Activated CD4-positive, alpha-beta T cell treated with anti-CD3 and anti-CD28 coated beads, Interleukin-2, amount 50 U/mL, for 1 hour (primary cell): ENCODE measurements around the gene TRIM24.

ENCODE experiments used
- DNase-seq: peaks from one replicate; pipeline ENCODE4 v3.0.0-alpha.2; 2020

TRIM24 gene

DNA sequence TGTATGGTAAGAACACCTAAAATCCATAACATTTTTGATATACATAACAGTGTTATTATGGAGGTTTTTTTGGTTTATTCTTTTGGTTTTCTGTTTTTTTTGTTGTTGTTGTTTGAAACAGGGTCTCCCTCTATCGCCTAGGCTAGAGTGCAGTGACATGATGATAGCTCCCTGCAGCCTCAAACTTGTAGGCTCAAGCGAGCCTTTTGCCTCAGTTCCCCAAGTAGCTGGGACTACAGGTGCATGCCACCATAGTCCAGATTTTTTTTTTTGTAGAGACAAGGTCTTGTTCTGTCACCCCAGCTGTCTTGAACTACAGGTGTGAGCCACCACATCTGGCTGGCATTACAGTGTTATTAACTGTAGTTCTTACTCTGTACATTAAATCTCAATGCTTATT lies 83.7 kb downstream of the TRIM24 start:
- no peak for DNase-seq

GRCh38 chr7:138545123-138545522 lies 85.1 kb downstream of the TRIM24 start:
- no peak for DNase-seq

DNA sequence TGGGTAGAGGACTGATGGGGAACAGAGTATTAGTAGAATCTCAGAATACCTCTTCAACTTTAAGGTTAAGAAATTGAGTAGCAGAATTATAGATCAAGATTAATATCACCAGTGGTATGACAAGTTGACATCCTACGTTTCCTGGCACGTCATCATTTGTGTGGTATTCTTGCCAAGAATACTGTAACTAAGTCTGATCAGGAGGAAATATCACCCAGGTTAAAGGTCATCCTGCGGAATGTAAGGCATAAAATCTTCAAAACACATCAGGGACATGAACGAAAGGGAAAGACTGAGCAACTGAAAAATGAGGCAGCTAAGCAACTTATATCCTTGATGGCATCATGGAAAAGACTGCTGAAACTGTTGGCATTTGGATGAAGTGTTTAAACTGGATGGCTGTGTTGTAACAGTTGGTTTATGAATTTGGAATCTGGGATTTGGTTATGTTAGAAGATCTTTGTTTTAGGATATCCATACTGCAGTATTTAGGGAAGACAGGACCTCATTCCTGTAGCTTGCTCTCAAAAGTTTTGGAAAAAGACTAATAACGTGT lies 86.1 kb downstream of the TRIM24 start:
- DNase-seq: no peak

DNA sequence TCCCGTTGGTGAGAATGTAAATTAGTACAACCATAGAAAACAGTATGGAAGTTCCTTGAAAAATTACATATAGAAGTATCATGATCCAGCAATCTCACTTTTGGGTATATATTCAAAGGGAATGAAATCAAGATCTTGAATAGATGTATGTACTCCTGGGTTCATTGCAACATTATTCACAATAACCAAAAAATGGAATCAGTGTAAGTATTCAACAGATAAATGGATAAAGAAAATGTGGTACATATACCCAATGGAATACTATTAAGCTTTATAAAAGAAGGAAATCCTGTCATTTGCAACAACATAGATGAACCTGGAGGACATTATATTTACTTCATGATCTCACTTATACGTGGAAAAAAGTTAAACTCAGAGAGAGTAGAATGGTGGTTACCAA lies 86.8 kb downstream of the TRIM24 start:
- no peak for DNase-seq

GRCh38 chr7:138549082-138549481 lies 89.0 kb downstream of the TRIM24 start:
- DNase-seq: no peak

DNA sequence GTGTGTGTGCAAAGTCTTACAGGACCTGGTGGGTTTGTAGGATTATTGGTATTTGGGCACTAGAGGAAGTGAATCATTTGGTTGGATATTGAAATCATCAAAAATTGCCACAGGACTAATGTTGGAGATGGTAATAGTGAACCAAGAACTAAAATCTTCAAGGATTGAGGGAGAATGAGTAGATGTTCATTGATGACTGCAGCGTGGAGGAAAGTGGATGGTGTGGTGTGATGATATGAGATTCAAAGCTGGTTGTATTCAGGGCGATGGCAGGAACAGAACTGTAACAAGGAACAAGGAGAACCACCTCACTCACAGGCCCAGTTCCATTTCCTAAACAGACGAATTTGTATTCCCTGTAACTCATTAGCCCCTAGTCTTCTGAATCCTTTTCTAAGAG lies 90.3 kb downstream of the TRIM24 start:
- no peak for DNase-seq

DNA sequence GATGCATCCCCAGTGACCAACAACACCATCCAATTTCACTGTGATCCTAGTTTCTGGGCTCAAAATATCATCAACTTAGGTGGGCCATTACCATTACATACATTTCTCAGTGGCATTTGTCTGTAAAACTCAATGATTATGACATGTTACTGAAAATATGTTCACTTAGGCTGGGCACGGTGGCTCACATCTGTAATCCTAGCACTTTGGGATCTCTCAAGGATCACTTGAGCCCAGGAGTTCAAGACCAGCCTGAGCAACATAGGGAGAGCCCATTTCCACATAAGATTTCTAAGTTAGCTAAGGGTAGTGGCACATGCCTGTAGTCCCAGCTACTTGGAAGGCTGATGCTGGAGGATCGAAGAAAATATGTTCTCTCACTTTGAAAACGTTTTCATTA lies 91.0 kb downstream of the TRIM24 start:
- no peak for DNase-seq

GRCh38 chr7:138553805-138554204 lies 93.7 kb downstream of the TRIM24 start:
- DNase-seq: no peak

DNA sequence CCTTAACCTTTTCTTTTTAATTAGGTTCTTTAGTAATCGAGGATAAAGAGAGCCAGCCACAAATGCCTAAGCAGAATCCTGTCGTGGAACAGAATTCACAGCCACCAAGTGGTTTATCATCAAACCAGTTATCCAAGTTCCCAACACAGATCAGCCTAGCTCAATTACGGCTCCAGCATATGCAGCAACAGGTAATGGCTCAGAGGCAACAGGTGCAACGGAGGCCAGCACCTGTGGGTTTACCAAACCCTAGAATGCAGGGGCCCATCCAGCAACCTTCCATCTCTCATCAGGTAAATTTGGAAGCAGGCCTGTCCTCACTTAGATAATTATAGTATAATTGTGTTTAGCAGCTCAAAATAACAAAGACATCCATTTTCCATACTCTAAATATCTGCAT lies 94.6 kb downstream of the TRIM24 start:
- no peak for DNase-seq

DNA sequence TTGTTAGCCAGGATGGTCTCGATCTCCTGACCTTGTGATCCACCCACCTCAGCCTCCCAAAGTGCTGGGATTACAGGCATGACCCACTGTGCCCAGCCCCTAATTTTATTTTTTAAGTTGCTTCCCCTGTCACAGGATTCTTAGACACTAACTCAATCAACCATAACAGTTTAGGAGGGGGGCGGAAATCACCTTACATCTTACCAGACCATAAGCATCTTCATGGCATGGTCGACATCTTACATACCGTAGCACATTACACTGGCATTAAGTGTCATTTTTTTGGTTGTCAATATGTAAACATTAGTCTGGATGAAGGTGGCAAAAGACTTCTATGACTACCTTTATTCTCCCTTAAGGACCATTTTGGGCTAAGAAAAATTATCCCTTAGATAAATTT lies 95.6 kb downstream of the TRIM24 start:
- DNase-seq: no peak

DNA sequence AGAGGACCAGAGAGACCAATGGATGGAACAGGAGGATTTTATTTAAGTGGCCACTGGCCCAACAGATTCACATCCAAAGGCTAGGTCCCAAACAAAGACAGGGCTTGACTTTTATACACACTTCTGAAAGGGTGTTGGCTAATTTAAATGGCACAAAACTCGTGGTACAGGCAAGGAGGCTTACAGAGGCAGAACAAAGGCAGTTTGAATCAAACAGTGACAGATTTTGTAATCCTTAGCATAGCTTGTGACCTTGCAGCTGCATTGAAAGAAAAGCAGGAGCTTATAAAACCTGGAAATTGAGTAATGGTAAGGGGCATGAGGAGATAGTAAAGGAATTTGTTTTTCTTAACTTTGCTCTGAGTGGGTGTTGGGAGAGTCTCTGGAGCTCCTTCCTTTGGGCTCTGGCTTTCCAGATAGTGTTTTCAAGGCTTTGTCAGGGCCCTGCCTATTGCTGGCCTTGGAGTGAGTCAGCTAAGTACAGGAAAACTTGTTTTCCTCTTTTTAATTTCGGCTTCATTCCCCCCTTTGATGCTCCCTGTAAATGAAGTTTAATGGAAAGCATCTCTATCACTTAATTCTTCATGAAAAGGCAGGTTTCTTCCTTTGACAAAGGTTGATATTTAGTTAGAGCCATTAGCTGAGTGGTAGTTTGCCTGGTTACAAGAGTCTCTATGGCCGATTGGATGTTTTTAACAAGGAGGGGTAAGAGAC lies 96.9 kb downstream of the TRIM24 start:
- DNase-seq: no peak

GRCh38 chr7:138559448-138559847 lies 99.4 kb downstream of the TRIM24 start:
- DNase-seq: no peak

- no peak for DNase-seq
Measured at GRCh38 chr7:138563808-138564207, 103.7 kb downstream of the TRIM24 start.

GRCh38 chr7:138564365-138564764 lies 104.3 kb downstream of the TRIM24 start:
- no peak for DNase-seq

DNA sequence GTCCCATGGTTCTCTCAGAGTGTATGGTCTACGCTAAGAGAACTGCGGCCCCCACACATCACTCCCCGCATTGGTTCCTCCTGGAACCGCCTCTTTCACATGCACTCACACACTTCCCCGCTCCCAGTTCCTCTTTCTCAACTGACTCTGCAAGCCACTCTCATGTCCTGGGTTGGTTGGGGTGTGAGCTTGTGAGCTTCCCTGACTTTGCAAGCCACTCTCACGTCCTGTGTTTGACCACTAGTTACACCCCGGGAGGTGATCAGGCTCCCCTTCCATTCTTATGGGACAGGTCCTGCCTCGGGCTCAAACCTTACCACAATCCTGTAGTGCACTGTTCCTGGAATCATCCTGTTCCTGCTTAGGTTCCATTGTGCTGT lies 105.0 kb downstream of the TRIM24 start:
- DNase-seq: no peak

- DNase-seq: no peak
Measured at GRCh38 chr7:138565451-138566114, 105.5 kb downstream of the TRIM24 start.

- DNase-seq: no peak
Measured at GRCh38 chr7:138568655-138569054, 108.6 kb downstream of the TRIM24 start.

GRCh38 chr7:138569418-138569817 lies 109.4 kb downstream of the TRIM24 start:
- no peak for DNase-seq

GRCh38 chr7:138570715-138571114 lies 110.7 kb downstream of the TRIM24 start:
- no peak for DNase-seq

GRCh38 chr7:138573741-138574140 lies 113.7 kb downstream of the TRIM24 start:
- DNase-seq: no peak

- no peak for DNase-seq
Measured at GRCh38 chr7:138575897-138576428, 115.9 kb downstream of the TRIM24 start.

DNA sequence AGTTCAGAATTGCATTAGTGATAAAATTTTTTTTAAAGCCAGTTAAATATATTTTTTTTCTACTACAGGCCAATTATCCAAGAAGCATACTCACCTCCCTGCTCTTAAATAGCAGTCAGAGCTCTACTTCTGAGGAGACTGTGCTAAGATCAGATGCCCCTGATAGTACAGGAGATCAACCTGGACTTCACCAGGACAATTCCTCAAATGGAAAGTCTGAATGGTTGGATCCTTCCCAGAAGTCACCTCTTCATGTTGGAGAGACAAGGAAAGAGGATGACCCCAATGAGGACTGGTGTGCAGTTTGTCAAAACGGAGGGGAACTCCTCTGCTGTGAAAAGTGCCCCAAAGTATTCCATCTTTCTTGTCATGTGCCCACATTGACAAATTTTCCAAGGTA lies 119.1 kb downstream of the TRIM24 start:
- no peak for DNase-seq

- DNase-seq: no peak
Measured at GRCh38 chr7:138579671-138580070, 119.6 kb downstream of the TRIM24 start.

GRCh38 chr7:138581065-138581464 lies 121.0 kb downstream of the TRIM24 start:
- DNase-seq: no peak
